ENCODE data around the gene MYO9B. TPM values are rescaled to one million over a fixed set of nuclear protein-coding genes. Genes with fewer than 3 reads are reported as not detected.

The MYO9B gene
- total RNA-seq, 1 experiment from 2014 or later = 22.0 TPM

GRCh38 chr19:17109962-17110598, 34.5 kb downstream of the MYO9B start:
- in situ Hi-C loops (cut with HindIII; ENCODE audit: low sequenced_read_pairs) = no loop called here
- no peak for DNase-seq (ENCODE audit: low spot score)

- in situ Hi-C loops (cut with HindIII; ENCODE audit: low sequenced_read_pairs) = no loop called here
- DNase-seq (ENCODE audit: low spot score) = no peak
These were observed 35.0 kb downstream of the MYO9B start for GRCh38 chr19:17110599-17110966.

GRCh38 chr19:17111766-17112165, 36.2 kb downstream of the MYO9B start:
- in situ Hi-C loops (cut with HindIII; ENCODE audit: low sequenced_read_pairs) = no loop called here
- no peak for DNase-seq (ENCODE audit: low spot score)

GRCh38 chr19:17112271-17112670, 36.7 kb downstream of the MYO9B start:
- no peak for DNase-seq (ENCODE audit: low spot score)
- in situ Hi-C loops (cut with HindIII; ENCODE audit: low sequenced_read_pairs) = no loop called here

- in situ Hi-C loops (cut with HindIII; ENCODE audit: low sequenced_read_pairs) = no loop called here
- no peak for DNase-seq (ENCODE audit: low spot score)
These were observed 37.1 kb downstream of the MYO9B start for GRCh38 chr19:17112700-17113099.

GRCh38 chr19:17113127-17113785, 37.7 kb downstream of the MYO9B start:
- no peak for DNase-seq (ENCODE audit: low spot score)
- in situ Hi-C loops (cut with HindIII; ENCODE audit: low sequenced_read_pairs) = no loop called here

GRCh38 chr19:17114414-17114831, 38.8 kb downstream of the MYO9B start:
- DNase-seq (ENCODE audit: low spot score) = peak; percentile 53
- in situ Hi-C loops (cut with HindIII; ENCODE audit: low sequenced_read_pairs) = no loop called here

- in situ Hi-C loops (cut with HindIII; ENCODE audit: low sequenced_read_pairs) = no loop called here
These were observed 41.6 kb downstream of the MYO9B start for GRCh38 chr19:17116996-17117702.

GRCh38 chr19:17118957-17119356, 43.4 kb downstream of the MYO9B start:
- DNase-seq (ENCODE audit: low spot score) = no peak
- in situ Hi-C loops (cut with HindIII; ENCODE audit: low sequenced_read_pairs) = no loop called here

More at GRCh38 chr19:17116996-17117702, 41.6 kb downstream of the MYO9B start:
- DNase-seq (ENCODE audit: low spot score) = no peak

- no peak for DNase-seq (ENCODE audit: low spot score)
- in situ Hi-C loops (cut with HindIII; ENCODE audit: low sequenced_read_pairs) = no loop called here
These were observed 46.2 kb downstream of the MYO9B start for GRCh38 chr19:17121736-17122293.

- no peak for DNase-seq (ENCODE audit: low spot score)
- in situ Hi-C loops (cut with HindIII; ENCODE audit: low sequenced_read_pairs) = no loop called here
These were observed 47.5 kb downstream of the MYO9B start for GRCh38 chr19:17123041-17123440.

- no peak for DNase-seq (ENCODE audit: low spot score)
- in situ Hi-C loops (cut with HindIII; ENCODE audit: low sequenced_read_pairs) = no loop called here
These were observed 48.4 kb downstream of the MYO9B start for GRCh38 chr19:17124025-17124424.

GRCh38 chr19:17125062-17125727, 49.6 kb downstream of the MYO9B start:
- in situ Hi-C loops (cut with HindIII; ENCODE audit: low sequenced_read_pairs) = no loop called here
- peak; percentile 92 for DNase-seq (ENCODE audit: low spot score)

- in situ Hi-C loops (cut with HindIII; ENCODE audit: low sequenced_read_pairs) = no loop called here
- DNase-seq (ENCODE audit: low spot score) = peak; percentile 61
These were observed 50.4 kb downstream of the MYO9B start for GRCh38 chr19:17125728-17126677.

- in situ Hi-C loops (cut with HindIII; ENCODE audit: low sequenced_read_pairs) = no loop called here
- DNase-seq (ENCODE audit: low spot score) = peak; percentile 90
These were observed 52.1 kb downstream of the MYO9B start for GRCh38 chr19:17127671-17128070.

- DNase-seq (ENCODE audit: low spot score) = no peak
- in situ Hi-C loops (cut with HindIII; ENCODE audit: low sequenced_read_pairs) = no loop called here
These were observed 52.8 kb downstream of the MYO9B start for GRCh38 chr19:17128403-17128802.

GRCh38 chr19:17128820-17129219, 53.2 kb downstream of the MYO9B start:
- in situ Hi-C loops (cut with HindIII; ENCODE audit: low sequenced_read_pairs) = no loop called here
- DNase-seq (ENCODE audit: low spot score) = no peak

- in situ Hi-C loops (cut with HindIII; ENCODE audit: low sequenced_read_pairs) = no loop called here
- DNase-seq (ENCODE audit: low spot score) = no peak
These were observed 53.8 kb downstream of the MYO9B start for GRCh38 chr19:17129377-17129776.

Measured in G401 (cell line).